ENCODE results near the gene PPIH.

- TF ChIP-seq, protein P1, sequence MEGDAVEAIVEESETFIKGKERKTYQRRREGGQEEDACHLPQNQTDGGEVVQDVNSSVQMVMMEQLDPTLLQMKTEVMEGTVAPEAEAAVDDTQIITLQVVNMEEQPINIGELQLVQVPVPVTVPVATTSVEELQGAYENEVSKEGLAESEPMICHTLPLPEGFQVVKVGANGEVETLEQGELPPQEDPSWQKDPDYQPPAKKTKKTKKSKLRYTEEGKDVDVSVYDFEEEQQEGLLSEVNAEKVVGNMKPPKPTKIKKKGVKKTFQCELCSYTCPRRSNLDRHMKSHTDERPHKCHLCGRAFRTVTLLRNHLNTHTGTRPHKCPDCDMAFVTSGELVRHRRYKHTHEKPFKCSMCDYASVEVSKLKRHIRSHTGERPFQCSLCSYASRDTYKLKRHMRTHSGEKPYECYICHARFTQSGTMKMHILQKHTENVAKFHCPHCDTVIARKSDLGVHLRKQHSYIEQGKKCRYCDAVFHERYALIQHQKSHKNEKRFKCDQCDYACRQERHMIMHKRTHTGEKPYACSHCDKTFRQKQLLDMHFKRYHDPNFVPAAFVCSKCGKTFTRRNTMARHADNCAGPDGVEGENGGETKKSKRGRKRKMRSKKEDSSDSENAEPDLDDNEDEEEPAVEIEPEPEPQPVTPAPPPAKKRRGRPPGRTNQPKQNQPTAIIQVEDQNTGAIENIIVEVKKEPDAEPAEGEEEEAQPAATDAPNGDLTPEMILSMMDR (conservative IDR thresholded peaks at IDR 0.05; ENCODE audit: low read depth in 2 of 2): no peak
- TF ChIP-seq, protein P2, sequence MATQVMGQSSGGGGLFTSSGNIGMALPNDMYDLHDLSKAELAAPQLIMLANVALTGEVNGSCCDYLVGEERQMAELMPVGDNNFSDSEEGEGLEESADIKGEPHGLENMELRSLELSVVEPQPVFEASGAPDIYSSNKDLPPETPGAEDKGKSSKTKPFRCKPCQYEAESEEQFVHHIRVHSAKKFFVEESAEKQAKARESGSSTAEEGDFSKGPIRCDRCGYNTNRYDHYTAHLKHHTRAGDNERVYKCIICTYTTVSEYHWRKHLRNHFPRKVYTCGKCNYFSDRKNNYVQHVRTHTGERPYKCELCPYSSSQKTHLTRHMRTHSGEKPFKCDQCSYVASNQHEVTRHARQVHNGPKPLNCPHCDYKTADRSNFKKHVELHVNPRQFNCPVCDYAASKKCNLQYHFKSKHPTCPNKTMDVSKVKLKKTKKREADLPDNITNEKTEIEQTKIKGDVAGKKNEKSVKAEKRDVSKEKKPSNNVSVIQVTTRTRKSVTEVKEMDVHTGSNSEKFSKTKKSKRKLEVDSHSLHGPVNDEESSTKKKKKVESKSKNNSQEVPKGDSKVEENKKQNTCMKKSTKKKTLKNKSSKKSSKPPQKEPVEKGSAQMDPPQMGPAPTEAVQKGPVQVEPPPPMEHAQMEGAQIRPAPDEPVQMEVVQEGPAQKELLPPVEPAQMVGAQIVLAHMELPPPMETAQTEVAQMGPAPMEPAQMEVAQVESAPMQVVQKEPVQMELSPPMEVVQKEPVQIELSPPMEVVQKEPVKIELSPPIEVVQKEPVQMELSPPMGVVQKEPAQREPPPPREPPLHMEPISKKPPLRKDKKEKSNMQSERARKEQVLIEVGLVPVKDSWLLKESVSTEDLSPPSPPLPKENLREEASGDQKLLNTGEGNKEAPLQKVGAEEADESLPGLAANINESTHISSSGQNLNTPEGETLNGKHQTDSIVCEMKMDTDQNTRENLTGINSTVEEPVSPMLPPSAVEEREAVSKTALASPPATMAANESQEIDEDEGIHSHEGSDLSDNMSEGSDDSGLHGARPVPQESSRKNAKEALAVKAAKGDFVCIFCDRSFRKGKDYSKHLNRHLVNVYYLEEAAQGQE (IDR thresholded peaks at IDR 0.05; ENCODE audit: unreplicated experiment): no peak
- TF ChIP-seq CREB1 (CRISPR knock-in tag; IDR thresholded peaks at IDR 0.05; ENCODE audit: low read depth) (no peak), EZH2 (IDR thresholded peaks at IDR 0.05; ENCODE audit: low read depth, unreplicated experiment) (no peak)
These were observed 18.4 kb downstream of the PPIH start for GRCh38 chr1:42676534-42677087.

Data from GM23338 (cell line).